ENCODE data around the gene SLC38A1.
A peak's percentile ranks its signal among the peaks of the same experiment; 100 is the strongest.
"Not testable (repeated sequence)": the region's sequence is repeated elsewhere in the genome, so short reads cannot be mapped to it uniquely, and the experiment has no call there.

The SLC38A1 gene

GRCh38 chr12:46263140-46264016 is 5.5 kb downstream of the SLC38A1 start:
- DNase-seq = no peak

GRCh38 chr12:46261646-46262045 is 7.2 kb downstream of the SLC38A1 start:
- no peak for DNase-seq

GRCh38 chr12:46260913-46261476 is 7.8 kb downstream of the SLC38A1 start:
- DNase-seq = no peak

GRCh38 chr12:46260124-46260912 is 8.5 kb downstream of the SLC38A1 start:
- no peak for DNase-seq

- DNase-seq = no peak
Measured at GRCh38 chr12:46259713-46260112, 9.1 kb downstream of the SLC38A1 start.

GRCh38 chr12:46259071-46259470 is 9.8 kb downstream of the SLC38A1 start:
- no peak for DNase-seq

GRCh38 chr12:46258129-46258528 is 10.7 kb downstream of the SLC38A1 start:
- no peak for DNase-seq

GRCh38 chr12:46256942-46257341 is 11.9 kb downstream of the SLC38A1 start:
- no peak for DNase-seq

- no peak for DNase-seq
Measured at GRCh38 chr12:46253544-46254162, 15.2 kb downstream of the SLC38A1 start.

GRCh38 chr12:46251994-46252393 is 16.8 kb downstream of the SLC38A1 start:
- DNase-seq = not testable (repeated sequence)

- DNase-seq = not testable (repeated sequence)
Measured at GRCh38 chr12:46249960-46250359, 18.9 kb downstream of the SLC38A1 start.

- peak in 1 of 2 donors; percentile 27 for DNase-seq
Measured at GRCh38 chr12:46246021-46246700, 22.7 kb downstream of the SLC38A1 start.

GRCh38 chr12:46244997-46245396 is 23.8 kb downstream of the SLC38A1 start:
- DNase-seq = no peak

- DNase-seq = no peak
Measured at GRCh38 chr12:46244273-46244915, 24.4 kb downstream of the SLC38A1 start.

- no peak for DNase-seq
Measured at GRCh38 chr12:46242569-46242968, 26.3 kb downstream of the SLC38A1 start.

- DNase-seq = no peak
Measured at GRCh38 chr12:46240436-46240835, 28.4 kb downstream of the SLC38A1 start.

- DNase-seq = no peak
Measured at GRCh38 chr12:46238821-46239220, 30.0 kb downstream of the SLC38A1 start.

- no peak for DNase-seq
Measured at GRCh38 chr12:46237371-46238045, 31.3 kb downstream of the SLC38A1 start.

- no peak for DNase-seq
Measured at GRCh38 chr12:46234000-46234399, 34.8 kb downstream of the SLC38A1 start.

- no peak for DNase-seq
Measured at GRCh38 chr12:46233423-46233822, 35.4 kb downstream of the SLC38A1 start.

- no peak for DNase-seq
Measured at GRCh38 chr12:46230983-46231382, 37.9 kb downstream of the SLC38A1 start.

Measured in CD4-positive, alpha-beta T cell treated with Interferon alpha-2 for 1 hour (primary cell).